Spinal cord (tissue), 10 donors: ENCODE data around the gene CNBD2. TPM values are rescaled to one million over a fixed set of nuclear protein-coding genes. Genes with fewer than 3 reads are reported as not detected.
"Not testable (repeated sequence)": the region's sequence is repeated elsewhere in the genome, so short reads cannot be mapped to it uniquely, and the experiment has no call there.

Source experiments
- DNase-seq, 6 donors: peaks; one replicate each; pipeline versions ENCODE4 v3.0.0 to v3.0.0-alpha.2; 2013 to 2015; ENCODE audit warnings: low spot score in 6 of 6, low read depth in 4 of 6
- H3K27ac ChIP-seq: one replicate; pipeline ENCODE4 v1.5.1; 2013; ENCODE audit warnings: low read depth, low read length, control low read depth
- H3K27me3 ChIP-seq: one replicate; pipeline ENCODE4 v1.6.1; 2013; ENCODE audit warnings: low read length; ENCODE audit not compliant: control insufficient read depth, insufficient read depth
- H3K36me3 ChIP-seq: one replicate; pipeline ENCODE4 v1.6.1; 2013; ENCODE audit warnings: low read length; ENCODE audit not compliant: control insufficient read depth, insufficient read depth
- H3K4me1 ChIP-seq: one replicate; pipeline ENCODE4 v1.6.1; 2013; ENCODE audit warnings: low read length; ENCODE audit not compliant: control insufficient read depth, insufficient read depth
- H3K4me3 ChIP-seq: one replicate; pipeline ENCODE4 v1.5.1; 2013; ENCODE audit warnings: low read depth, low read length, control low read depth
- H3K9me3 ChIP-seq: one replicate; pipeline ENCODE4 v1.6.1; 2013; ENCODE audit warnings: low read length; ENCODE audit not compliant: control insufficient read depth, insufficient read depth
- WGBS: methylation state at CpG from one replicate; pipeline ENCODE4 v1.1.5; 2013; ENCODE audit warnings: missing lambda C conversion rate; ENCODE audit not compliant: insufficient coverage; 5-methylcytosine and 5-hydroxymethylcytosine counted together
- polyA plus RNA-seq, 2 donors: library from polyadenylated mRNA; unstranded; fragments of 120-200 nt; gene quantifications; one replicate each; pipeline ENCODE4 v1.2.1, GENCODE V29; 2013; ENCODE audit not compliant: insufficient read length in 2 of 2
- total RNA-seq, 2 donors: library from RNA; depleted of rRNA in 1 of 2; stranded (reverse); fragments of 120-200 nt in 1 of 2; fragments of >200 nt in 1 of 2; gene quantifications; one replicate each; pipeline versions ENCODE4 v1.2.3 to v1.2.4, GENCODE V29; 2013 to 2014
- donor health status: healthy.

CNBD2 gene
- total and polyA plus RNA-seq, 4 donors: 0.41 to 9.8 (median 2.1) TPM

DNA sequence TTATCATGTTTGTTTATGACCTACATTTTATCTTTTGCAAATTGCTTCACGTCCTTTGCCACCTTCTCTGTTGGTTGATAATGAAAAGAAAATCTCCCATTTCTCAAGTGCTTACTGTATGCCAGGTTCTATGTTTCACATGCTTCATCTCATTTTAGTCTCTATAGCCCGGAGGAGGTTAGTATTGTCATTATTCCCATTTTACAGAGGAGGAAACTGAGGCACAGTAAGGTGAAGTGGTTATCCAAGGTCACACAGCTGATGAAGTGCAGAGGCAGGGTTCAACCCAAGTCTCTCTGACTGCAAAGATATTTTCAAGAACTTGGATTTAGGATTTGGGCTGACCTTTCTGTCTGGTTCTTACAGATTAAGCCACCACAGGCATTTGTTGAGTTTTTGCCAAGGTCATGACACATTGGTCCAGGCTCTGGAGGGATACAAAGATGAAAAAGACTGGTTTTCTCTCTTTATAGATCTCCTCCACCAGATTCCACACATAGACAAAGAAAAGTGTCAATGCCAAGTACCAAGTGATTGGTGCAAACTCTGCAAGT, 20.6 kb downstream of the CNBD2 start:
- no peaks in the 10 kb centered on the region for H3K36me3 ChIP-seq

DNA sequence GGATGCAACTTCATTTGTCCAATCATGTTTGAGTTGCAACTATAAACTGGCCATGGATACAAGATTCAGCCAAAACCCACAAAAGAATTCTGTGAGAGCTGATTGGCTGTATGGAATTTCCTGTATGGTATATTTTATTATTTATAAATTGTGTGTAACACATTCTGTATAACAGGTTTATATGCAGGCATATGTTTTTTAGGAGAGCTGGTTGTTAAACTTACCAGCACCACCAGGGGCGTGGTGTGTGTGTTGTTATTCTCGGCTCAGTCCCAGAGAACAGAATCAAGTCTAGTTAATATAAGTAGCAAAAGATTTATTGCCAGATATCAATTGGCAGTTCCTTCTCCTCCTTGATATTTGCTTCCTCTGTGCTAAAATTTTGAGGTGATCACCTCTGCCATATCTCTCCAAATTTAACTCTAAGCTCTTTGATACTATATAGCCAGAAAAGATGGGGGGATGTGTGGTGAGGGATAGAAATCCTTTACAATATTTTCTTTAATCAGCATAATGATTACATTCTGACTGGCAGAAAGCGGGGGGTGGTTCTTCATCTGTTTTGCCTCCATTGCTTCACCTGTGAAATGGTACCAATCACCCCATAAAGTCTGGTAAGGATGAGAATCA, 22.9 kb downstream of the CNBD2 start:
- H3K9me3 ChIP-seq: no peaks in the 10 kb centered on the region
- no CpG with 5 or more reads among the region's 3 CpGs for WGBS
- H3K27me3 ChIP-seq: no peaks in the 10 kb centered on the region
- no peak overlapping the region for H3K27ac ChIP-seq
- peak in 2 of 6 donors; percentile 43 to 51 for DNase-seq
- no peaks in the 10 kb centered on the region for H3K36me3 ChIP-seq
- H3K4me1 ChIP-seq: peaks cover 3% of the 10 kb centered on the region
- H3K4me3 ChIP-seq: no peak overlapping the region

More for the DNA sequence above, 20.6 kb downstream of the CNBD2 start:
- DNase-seq: no peak
- H3K4me1 ChIP-seq: no peaks in the 10 kb centered on the region
- WGBS: no CpG with 5 or more reads among the region's 2 CpGs
- H3K27ac ChIP-seq: no peak overlapping the region
- no peaks in the 10 kb centered on the region for H3K9me3 ChIP-seq
- no peaks in the 10 kb centered on the region for H3K27me3 ChIP-seq
- no peak overlapping the region for H3K4me3 ChIP-seq

DNA sequence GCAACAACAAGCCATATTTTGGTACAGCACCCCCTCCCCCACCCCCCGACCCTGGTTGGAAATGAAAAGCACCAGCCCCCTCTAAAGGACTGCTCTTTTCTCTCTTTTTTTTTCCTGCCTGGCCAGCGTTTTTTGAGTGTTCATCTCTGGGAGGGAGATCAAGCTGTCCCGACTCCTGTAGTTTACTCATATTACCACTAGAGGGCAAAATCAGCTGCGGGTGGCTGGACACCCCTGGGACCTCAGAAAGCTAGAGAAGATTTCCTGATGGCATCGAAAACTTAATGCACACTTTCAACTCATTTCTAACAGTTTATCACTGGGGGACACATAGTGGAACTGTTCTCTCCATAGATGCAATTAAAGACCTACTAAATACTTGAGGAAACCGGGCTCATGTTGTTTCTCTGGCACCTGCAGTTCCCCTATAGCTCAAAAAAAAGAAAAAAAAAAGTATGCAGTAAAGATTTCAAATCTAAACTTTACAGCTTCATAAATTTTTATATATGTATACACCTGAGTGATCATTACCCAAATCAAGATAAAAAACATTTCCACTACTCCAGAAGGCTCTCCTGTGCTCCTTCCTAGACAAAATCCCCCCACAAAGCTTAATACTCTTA, 24.4 kb downstream of the CNBD2 start:
- H3K36me3 ChIP-seq: no peaks in the 10 kb centered on the region
- no peak overlapping the region for H3K27ac ChIP-seq
- H3K9me3 ChIP-seq: no peaks in the 10 kb centered on the region
- H3K27me3 ChIP-seq: no peaks in the 10 kb centered on the region
- DNase-seq: peak; percentile 31 to 93 (median 64)
- no CpG with 5 or more reads among the region's 6 CpGs for WGBS
- H3K4me1 ChIP-seq: peaks cover 3% of the 10 kb centered on the region
- no peak overlapping the region for H3K4me3 ChIP-seq

DNA sequence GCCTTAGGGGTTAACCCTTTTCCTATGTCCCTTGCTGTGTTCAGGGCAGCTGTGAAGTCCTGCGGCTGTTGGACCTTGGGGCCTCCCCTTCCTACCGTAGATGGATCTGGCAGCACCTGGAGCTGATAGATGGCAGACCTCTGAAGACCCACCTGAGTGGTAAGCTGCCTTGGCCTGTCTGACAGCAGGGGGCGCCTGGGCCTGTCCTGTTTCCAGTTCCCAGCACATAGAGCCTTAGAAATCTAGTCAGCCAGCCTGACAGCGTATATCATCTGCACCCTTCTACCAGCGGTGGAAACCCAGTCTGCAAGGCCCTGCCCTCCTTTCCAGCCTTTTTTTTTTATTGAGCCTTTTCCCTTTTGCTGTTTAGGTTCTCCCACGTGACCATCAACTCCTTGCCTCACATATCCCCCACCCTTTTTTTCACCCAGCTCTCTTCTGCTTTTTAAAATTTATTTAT, 26.6 kb downstream of the CNBD2 start:
- H3K4me1 ChIP-seq: peaks cover 3% of the 10 kb centered on the region
- H3K27ac ChIP-seq: no peak overlapping the region
- H3K9me3 ChIP-seq: no peaks in the 10 kb centered on the region
- no peaks in the 10 kb centered on the region for H3K36me3 ChIP-seq
- no peak overlapping the region for H3K4me3 ChIP-seq
- H3K27me3 ChIP-seq: no peaks in the 10 kb centered on the region
- WGBS: 0% methylated on average over 5 of the region's 6 CpGs
- peak; percentile 31 to 94 (median 58) for DNase-seq

DNA sequence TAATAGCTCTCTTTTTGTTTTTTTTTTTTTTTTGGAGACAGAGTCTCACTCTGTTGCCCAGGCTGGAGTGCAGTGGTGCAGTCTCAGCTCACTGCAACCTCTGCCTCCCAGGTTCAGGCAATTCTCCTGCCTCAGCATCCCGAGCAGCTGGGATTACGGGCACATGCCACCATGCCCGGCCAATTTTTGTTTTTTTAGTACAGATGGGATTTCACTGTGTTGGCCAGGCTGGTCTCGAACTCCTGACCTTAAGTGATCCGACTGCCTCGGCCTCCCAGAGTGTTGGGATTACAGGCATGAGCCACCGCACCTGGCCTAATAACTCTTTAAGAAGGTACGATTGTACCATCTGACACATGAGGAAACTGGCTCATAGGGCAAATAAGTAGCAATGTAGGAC, 28.1 kb downstream of the CNBD2 start:
- not testable (repeated sequence) for H3K9me3 ChIP-seq, H3K36me3 ChIP-seq, H3K4me1 ChIP-seq, H3K27ac ChIP-seq, DNase-seq, H3K4me3 ChIP-seq, H3K27me3 ChIP-seq
- 95% methylated on average over 6 of the region's 8 CpGs for WGBS

DNA sequence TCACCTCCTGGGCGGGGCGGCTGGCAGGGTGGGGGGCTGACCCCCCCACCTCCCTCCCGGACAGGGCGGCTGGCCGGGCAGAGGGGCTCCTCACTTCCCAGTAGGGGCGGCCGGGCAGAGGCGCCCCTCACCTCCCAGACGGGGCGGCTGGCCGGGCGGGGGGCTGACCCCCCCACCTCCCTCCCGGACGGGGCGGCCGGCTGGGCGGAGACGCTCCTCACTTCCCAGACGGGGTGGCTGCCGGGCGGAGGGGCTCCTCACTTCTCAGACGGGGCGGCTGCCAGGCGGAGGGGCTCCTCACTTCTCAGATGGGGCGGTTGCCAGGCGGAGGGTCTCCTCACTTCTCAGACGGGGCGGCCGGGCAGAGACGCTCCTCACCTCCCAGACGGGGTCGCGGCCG, 32.9 kb downstream of the CNBD2 start:
- H3K36me3 ChIP-seq, H3K4me1 ChIP-seq, H3K9me3 ChIP-seq, H3K4me3 ChIP-seq, H3K27me3 ChIP-seq, DNase-seq, H3K27ac ChIP-seq: not testable (repeated sequence)
- no CpG with 5 or more reads among the region's 34 CpGs for WGBS

DNA sequence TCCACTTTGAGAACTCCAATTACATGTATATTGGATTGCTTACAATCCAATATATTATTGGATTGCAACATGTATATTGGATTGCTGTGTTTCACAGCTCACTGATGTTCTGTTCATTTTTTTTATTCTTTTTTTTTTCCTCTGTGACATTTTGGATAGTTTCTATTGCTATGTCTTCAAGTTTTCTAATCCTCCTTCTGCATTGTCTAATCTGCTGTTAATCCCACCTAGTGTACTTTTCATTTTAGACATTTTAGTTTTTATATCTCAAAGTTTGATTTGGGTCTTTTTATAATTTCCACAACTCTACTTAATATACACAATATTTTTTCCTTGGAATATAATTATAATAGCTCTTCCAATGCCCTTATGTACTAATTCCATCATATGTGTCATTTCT, 34.5 kb downstream of the CNBD2 start:
- Histone ChIP-seq H3K27ac (no peak overlapping the region), H3K9me3 (no peaks in the 10 kb centered on the region), H3K27me3 (no peaks in the 10 kb centered on the region), H3K4me3 (no peak overlapping the region), H3K4me1 (no peaks in the 10 kb centered on the region), H3K36me3 (no peaks in the 10 kb centered on the region)
- no peak for DNase-seq

DNA sequence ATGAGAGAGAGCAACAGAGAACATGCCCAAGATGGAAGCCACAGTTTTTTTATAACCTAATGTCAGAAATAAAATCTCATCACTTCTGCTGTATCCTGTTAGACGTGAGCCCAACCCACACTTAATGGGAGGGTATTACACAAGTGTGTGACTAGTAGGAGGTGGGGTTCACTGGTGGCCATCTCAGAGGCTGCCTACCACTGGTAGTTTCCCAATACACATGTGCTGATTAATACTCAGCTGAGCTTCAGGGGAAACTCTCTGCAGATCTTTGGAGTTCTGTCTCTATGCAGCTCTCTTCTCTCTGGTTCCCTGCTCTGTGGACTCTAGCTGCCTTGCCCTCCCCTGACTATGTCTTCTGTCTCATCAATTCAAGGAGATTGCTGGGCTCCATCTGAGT, 35.7 kb downstream of the CNBD2 start:
- no CpG with 5 or more reads among the region's 1 CpG for WGBS
- H3K27ac ChIP-seq: no peak overlapping the region
- no peak for DNase-seq

DNA sequence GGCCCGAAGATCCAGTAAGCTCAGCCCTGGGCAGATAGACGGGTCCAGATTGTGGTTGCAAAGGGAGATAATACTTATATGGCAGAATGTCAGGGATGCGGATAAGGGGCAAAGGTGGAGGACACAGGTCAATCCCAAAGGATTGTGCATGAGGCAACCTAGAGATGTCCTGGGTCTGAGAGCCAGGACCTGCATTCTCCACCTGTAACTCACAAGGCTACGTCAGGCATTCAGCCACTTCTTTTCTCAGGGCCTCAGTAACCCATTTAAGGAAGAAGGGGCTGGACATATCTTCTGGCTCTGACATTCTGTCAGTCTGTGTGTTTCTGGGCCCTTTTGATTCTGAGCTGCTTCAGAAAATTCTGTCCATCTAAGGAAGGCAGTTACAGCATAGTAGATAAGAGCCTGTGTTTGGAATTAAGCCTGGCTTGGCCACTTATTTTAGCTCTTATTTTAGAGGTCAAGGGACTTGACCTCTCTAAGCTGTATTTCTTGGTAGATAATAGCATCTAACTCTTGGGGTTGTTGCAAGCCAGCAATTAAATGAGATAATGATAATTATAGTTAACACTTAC, 40.2 kb downstream of the CNBD2 start:
- H3K27ac ChIP-seq: no peak overlapping the region
- WGBS: 94% methylated on average over 3 of the region's 4 CpGs
- no peaks in the 10 kb centered on the region for H3K36me3 ChIP-seq
- H3K27me3 ChIP-seq: no peaks in the 10 kb centered on the region
- no peak overlapping the region for H3K4me3 ChIP-seq
- H3K9me3 ChIP-seq: no peaks in the 10 kb centered on the region
- H3K4me1 ChIP-seq: no peaks in the 10 kb centered on the region
- DNase-seq: no peak

More for the DNA sequence above, 35.7 kb downstream of the CNBD2 start:
- no peaks in the 10 kb centered on the region for H3K9me3 ChIP-seq
- no peaks in the 10 kb centered on the region for H3K36me3 ChIP-seq
- no peaks in the 10 kb centered on the region for H3K27me3 ChIP-seq
- H3K4me1 ChIP-seq: no peaks in the 10 kb centered on the region
- no peak overlapping the region for H3K4me3 ChIP-seq

DNA sequence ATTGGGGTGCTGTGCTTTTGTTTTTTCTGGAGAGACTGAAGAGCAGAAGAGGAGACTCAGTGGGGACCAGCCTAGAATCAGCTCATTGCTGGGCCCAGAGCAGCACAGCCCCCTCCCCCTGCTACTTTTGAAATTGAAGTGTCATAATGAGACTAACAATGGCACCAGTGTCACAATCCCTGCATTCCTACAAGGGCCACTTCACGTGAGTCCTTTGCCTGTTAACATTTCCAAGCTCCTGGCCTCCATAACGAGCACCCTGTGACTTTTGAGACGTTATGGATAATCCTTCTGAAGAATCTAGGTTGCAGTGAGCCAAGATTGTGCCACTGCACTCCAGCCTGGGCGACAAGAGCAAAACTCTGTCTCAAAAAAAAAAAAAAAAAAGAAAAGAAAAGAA, 41.7 kb downstream of the CNBD2 start:
- Histone ChIP-seq H3K9me3 (no peaks in the 10 kb centered on the region), H3K36me3 (no peaks in the 10 kb centered on the region), H3K27me3 (no peaks in the 10 kb centered on the region), H3K27ac (no peak overlapping the region), H3K4me1 (no peaks in the 10 kb centered on the region), H3K4me3 (no peak overlapping the region)
- WGBS: 80% methylated on average over 1 of the region's 4 CpGs
- no peak for DNase-seq
